OCI-LY3 (cell line): Measurements from ENCODE around the gene URB1.

Experiments used
- H2AFZ ChIP-seq: fragments of 200-600, 300-600 bp; shearing (Covaris generic); 2 replicates; pipeline ENCODE4 v1.6.0; 2014; ENCODE audit warnings: antibody characterized with exemption, low read depth, low read length
- H3K27ac ChIP-seq: fragments of 200-600, 300-600 bp; sonication (generic); 2 replicates; pipeline ENCODE4 v1.5.1; 2014; ENCODE audit warnings: mild to moderate bottlenecking, low read length, moderate library complexity, mixed read lengths
- H3K27me3 ChIP-seq: fragments of 200-600, 300-600 bp; sonication (generic); 2 replicates; pipeline ENCODE4 v1.6.1; 2014; ENCODE audit warnings: low read depth, low read length, mixed read lengths
- H3K36me3 ChIP-seq: fragments of 200-600, 300-600 bp; sonication (generic); replicated peaks from 2 replicates; pipeline ENCODE3; 2014; ENCODE audit warnings: low read depth, low read length, mixed read lengths
- H3K4me1 ChIP-seq: fragments of 300-600, 200-600 bp; sonication (generic); 2 replicates; pipeline ENCODE4 v1.6.1; 2014; ENCODE audit warnings: low read length, mixed read lengths
- H3K4me2 ChIP-seq: fragments of 200-600, 300-600 bp; sonication (generic); 2 replicates; pipeline ENCODE4 v1.6.1; 2014; ENCODE audit warnings: low read length, mixed read lengths
- H3K4me3 ChIP-seq: fragments of 300-600, 200-600 bp; sonication (generic); 2 replicates; pipeline ENCODE4 v1.5.1; 2014; ENCODE audit warnings: antibody characterized with exemption, mild to moderate bottlenecking, low read length, moderate library complexity
- H3K79me2 ChIP-seq: fragments of 300-600, 200-600 bp; shearing (Covaris generic); 2 replicates; pipeline ENCODE4 v1.6.1; 2014; ENCODE audit warnings: mild to moderate bottlenecking, low read length, mixed read lengths
- H3K9ac ChIP-seq: fragments of 300-600, 200-600 bp; shearing (Covaris generic); 2 replicates; pipeline ENCODE4 v1.6.0; 2014; ENCODE audit warnings: mild to moderate bottlenecking, low read length, moderate library complexity
- H3K9me3 ChIP-seq: fragments of 200-600, 300-600 bp; shearing (Covaris generic); 2 replicates; pipeline ENCODE4 v1.6.1; 2014; ENCODE audit warnings: low read length, mixed read lengths; ENCODE audit not compliant: insufficient read depth
- H4K20me1 ChIP-seq: fragments of 200-600, 300-600 bp; sonication (generic); 2 replicates; pipeline ENCODE4 v1.6.1; 2016; ENCODE audit warnings: low read length, mixed read lengths; ENCODE audit not compliant: insufficient read depth
- CTCF ChIP-seq: fragments of 200-600, 300-600 bp; sonication (generic); IDR thresholded peaks from 2 replicates; pipeline ENCODE4 v1.5.1; 2014; ENCODE audit warnings: antibody characterized with exemption, low read length, low read depth
- EZH2phosphoT487 ChIP-seq: fragments of 200-600 bp; shearing (Covaris generic); IDR thresholded peaks from 2 replicates; pipeline ENCODE4 v1.6.1; 2018; ENCODE audit warnings: antibody characterized with exemption, mixed run types, low read depth

Gene URB1

GRCh38 chr21:32378956-32379355, 13.9 kb downstream of the URB1 start:
- H3K79me2 ChIP-seq = peaks cover 47% of the 10 kb centered on the region
- no peaks in the 10 kb centered on the region for H4K20me1 ChIP-seq
- H3K4me3 ChIP-seq = no peak overlapping the region
- TF ChIP-seq EZH2phosphoT487 (no peak), CTCF (no peak)
- no peaks in the 10 kb centered on the region for H3K9me3 ChIP-seq
- H3K27ac ChIP-seq = no peak overlapping the region
- H2AFZ ChIP-seq = no peak overlapping the region
- no peaks in the 10 kb centered on the region for H3K4me1 ChIP-seq
- no peak overlapping the region for H3K4me2 ChIP-seq
- H3K27me3 ChIP-seq = no peaks in the 10 kb centered on the region
- H3K9ac ChIP-seq = no peak overlapping the region
- H3K36me3 ChIP-seq = peaks cover 38% of the 10 kb centered on the region

- H3K4me1 ChIP-seq = no peaks in the 10 kb centered on the region
- H3K27ac ChIP-seq = no peak overlapping the region
- H3K79me2 ChIP-seq = peaks cover 40% of the 10 kb centered on the region
- no peak overlapping the region for H3K4me2 ChIP-seq
- H3K4me3 ChIP-seq = no peak overlapping the region
- no peak overlapping the region for H2AFZ ChIP-seq
- no peak overlapping the region for H3K9ac ChIP-seq
- peaks cover 29% of the 10 kb centered on the region for H3K36me3 ChIP-seq
- no peaks in the 10 kb centered on the region for H3K27me3 ChIP-seq
- TF ChIP-seq CTCF = no peak
- H3K9me3 ChIP-seq = no peaks in the 10 kb centered on the region
- no peaks in the 10 kb centered on the region for H4K20me1 ChIP-seq
Observed at GRCh38 chr21:32377991-32378390, 14.8 kb downstream of the URB1 start.

- Histone ChIP-seq H3K27ac (no peak overlapping the region), H3K36me3 (peaks cover 24% of the 10 kb centered on the region), H2AFZ (no peak overlapping the region), H4K20me1 (no peaks in the 10 kb centered on the region), H3K27me3 (no peaks in the 10 kb centered on the region), H3K9me3 (no peaks in the 10 kb centered on the region), H3K4me3 (no peak overlapping the region), H3K4me2 (no peak overlapping the region), H3K79me2 (peaks cover 39% of the 10 kb centered on the region), H3K9ac (no peak overlapping the region), H3K4me1 (no peaks in the 10 kb centered on the region)
- TF ChIP-seq EZH2phosphoT487 (no peak), CTCF (no peak)
Observed at GRCh38 chr21:32377506-32377905, 15.3 kb downstream of the URB1 start.

GRCh38 chr21:32372755-32373154, 20.1 kb downstream of the URB1 start:
- Histone ChIP-seq H2AFZ (no peak overlapping the region), H4K20me1 (no peaks in the 10 kb centered on the region), H3K9ac (no peak overlapping the region), H3K79me2 (0 out of 2 replicates have a peak, but pooled peaks cover under 1% of the 10 kb centered on the region), H3K27ac (no peak overlapping the region), H3K4me1 (no peaks in the 10 kb centered on the region), H3K4me3 (no peak overlapping the region), H3K4me2 (no peak overlapping the region), H3K9me3 (no peaks in the 10 kb centered on the region), H3K27me3 (no peaks in the 10 kb centered on the region), H3K36me3 (peaks cover 22% of the 10 kb centered on the region)
- no peak for TF ChIP-seq EZH2phosphoT487
- no peak for TF ChIP-seq CTCF
